Stimulated activated CD4-positive, alpha-beta T cell treated with anti-CD3 and anti-CD28 coated beads, TNF-alpha, amount 100 ng/mL, for 1 hour (primary cell): ENCODE measurements around the gene GABRR1.

ENCODE experiments used
- DNase-seq, 3 donors: peaks; one replicate each; pipeline ENCODE4 v3.0.0-alpha.2; 2020; ENCODE audit warnings: low read depth in 3 of 3, low spot score in 1 of 3

Gene GABRR1

DNA sequence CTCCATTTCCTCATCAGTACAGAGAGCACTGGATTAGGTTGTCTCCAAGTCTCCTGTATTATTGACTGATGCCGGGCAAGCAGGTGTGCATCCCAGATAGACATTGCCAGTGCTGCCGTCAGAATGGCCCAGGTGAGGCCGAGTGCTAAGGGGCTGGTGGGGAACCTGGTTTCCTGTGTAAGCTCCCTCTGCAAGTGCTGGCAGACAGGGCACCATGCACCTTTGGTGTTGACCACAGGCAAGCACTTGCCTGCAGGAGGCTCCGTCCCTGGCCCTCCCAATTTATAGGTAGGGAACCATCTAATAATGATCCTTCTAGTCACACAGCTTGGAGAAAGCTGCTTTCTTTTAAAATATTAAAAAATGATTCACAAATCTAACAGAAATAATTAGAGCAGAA lies 747 bp downstream of the GABRR1 start:
- no peak for DNase-seq

DNA sequence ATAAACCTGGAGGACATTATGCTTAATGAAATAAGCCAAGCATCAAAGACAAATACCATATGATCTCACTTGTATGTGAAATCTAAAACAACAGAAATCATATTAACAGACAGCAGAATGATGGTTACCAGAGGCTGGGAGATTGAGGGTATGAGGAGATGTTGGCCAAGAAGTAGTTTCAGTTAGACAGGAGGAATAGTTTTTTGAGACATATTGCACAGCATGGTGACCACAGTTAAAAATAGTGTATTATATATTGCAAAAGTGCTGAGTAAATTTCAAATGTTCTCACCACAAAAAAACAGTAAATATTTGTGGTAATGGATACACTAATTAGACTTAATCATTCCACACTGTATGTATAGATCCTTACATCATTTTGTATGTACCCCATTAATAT lies 1.8 kb downstream of the GABRR1 start:
- no peak for DNase-seq

DNA sequence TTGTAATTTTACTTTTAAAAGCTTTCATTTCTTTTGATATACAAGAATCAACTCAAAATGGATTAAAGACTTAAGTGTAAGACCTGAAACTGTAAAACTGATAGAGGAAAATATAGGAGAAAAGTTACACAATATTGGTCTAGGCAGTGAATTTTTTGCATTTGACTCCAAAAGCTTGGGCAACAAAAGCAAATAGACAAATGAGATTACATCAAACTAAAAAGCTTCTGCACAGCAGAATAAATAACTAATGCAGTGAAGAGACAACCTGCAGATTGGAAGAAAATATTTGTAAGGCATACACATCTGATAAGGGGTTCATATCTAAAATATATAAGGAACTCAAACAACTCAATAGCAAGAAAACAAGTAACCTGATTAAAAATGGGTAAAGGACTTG lies 3.0 kb downstream of the GABRR1 start:
- no peak for DNase-seq

DNA sequence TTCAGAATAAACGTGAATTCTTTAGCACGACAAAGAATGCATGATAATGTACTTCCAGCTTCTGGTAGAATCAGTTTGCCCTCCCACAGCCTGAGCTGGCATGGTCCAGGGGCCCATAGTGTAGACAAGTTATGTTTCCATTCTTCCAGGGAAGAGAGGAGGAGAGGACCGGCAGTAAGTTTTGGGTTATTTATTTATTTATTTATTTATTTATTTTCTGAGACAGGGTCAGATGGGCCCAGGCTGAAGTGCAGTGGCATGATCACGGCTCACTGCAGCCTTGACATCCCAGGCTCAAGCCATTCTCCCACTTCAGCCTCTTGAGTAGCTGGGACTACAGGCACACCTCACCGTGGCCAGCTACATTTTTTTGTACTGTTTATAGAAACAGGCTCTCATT lies 4.7 kb downstream of the GABRR1 start:
- no peak for DNase-seq

DNA sequence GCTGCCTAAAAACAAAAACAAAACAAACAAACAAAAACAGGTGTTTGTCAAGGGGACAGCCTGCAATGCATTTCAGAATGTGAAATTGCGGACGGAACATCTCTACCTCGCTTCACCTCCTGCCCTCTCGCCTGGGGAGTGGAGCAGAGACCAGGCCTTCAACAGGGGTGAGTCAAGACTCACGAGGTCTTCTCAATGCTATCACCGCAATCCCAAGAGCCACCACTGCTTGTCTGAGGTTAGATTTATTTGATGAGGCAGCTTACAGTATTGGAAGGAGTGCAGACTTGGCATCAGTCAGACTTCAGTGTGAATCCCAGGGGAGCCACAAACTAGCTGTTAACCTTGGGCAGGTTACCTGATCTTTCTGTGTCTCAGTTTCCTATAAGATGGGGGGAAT lies 7.7 kb downstream of the GABRR1 start:
- no peak for DNase-seq

DNA sequence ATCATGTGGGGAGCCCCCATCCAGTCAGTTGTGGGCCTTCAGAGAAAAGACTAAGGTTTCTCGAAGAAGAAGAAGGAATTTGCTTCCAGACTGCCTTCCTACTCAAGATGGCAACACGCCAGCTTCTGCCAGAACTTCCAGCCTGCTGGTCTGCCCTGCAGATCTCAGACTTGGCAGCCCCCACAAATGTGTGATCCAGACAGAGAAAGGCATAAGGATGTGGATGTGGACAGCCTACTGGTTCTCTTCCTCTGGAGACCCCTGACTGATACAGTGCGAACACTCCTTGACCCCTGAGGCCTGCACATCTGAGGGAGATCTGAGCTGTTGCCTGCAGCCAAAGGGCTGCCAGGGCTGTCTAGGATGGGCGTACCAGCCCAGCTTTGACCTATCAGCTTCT lies 8.6 kb downstream of the GABRR1 start:
- no peak for DNase-seq

DNA sequence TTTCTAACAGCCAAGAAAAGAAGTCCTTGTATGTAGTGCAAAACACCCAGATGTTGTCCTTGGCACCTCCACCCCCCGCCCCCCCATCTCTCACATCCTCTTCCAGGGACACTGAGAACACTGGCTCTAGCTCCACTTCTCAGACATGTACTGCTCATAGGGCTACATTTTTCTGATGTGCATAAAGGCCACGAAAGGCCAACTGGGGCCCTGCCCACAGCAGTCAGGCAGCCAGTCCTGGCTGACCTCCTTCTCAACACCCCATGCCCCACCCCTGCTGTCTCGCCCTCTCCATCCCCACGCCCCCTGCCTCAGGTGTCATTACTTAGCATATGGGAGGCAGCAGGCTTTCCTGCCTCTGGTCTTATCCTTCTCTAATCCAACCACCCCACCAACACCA lies 11.3 kb downstream of the GABRR1 start:
- DNase-seq = no peak

DNA sequence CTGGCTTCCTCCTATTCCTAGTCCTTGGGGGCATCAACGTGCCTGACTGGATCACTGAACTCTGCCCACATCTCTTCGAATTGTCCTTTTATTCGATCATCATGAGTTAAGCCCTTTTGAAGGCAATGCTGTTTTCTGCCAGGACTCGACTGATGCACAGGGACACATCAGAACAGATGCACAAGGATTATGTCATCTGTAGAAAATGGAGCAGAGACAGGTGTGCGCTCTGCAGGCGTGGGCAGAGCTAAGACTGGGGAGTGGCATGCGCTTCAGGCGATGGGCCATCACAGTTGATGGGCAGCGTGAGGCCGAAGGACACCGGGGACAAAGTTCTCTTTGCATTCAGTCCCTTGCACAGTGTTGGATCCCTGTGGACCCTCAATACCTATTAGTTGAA lies 13.1 kb downstream of the GABRR1 start:
- no peak for DNase-seq

DNA sequence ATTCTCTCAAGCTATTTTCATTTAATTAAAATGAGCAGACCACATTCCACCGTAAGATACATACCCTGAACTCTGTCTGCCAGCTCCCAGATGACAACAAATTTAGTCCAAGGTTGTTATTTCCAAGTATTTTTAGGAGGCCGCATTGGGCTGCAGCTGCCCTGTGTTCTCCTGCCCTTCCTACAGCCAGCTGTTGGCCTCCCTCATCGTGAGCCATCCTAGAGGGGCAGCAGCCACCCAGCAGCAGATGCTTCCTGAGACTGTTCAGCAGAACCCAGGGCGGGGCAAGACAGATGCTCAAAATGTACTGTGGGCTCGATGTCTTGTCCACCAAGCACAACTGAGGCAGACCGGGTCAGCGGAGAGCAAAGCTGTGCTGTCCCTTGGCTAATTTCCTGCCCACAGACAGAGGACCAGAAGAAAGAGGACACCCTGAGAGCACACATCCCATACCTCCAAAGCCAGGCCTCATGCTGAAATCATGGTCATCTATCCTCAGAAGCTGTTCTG lies 16.4 kb downstream of the GABRR1 start:
- no peak for DNase-seq

DNA sequence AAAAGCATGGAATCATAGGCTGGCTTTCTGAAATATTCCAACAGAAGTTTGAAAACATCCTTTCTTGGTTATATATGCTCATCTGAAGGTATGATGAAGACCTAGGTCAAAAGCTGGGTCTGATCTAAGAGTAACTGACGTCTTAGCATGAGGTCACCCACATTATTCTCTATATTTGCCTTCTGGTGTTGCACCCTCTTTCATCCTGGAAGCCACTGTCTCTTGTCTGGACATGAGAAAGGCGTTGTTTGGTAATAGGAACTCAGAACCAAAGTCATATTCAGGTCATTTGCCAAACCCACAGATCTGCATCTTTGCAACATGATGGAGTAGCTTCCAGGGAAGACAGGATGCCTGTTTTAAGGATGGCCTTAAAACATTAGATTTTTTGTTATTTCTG lies 17.6 kb downstream of the GABRR1 start:
- no peak for DNase-seq

DNA sequence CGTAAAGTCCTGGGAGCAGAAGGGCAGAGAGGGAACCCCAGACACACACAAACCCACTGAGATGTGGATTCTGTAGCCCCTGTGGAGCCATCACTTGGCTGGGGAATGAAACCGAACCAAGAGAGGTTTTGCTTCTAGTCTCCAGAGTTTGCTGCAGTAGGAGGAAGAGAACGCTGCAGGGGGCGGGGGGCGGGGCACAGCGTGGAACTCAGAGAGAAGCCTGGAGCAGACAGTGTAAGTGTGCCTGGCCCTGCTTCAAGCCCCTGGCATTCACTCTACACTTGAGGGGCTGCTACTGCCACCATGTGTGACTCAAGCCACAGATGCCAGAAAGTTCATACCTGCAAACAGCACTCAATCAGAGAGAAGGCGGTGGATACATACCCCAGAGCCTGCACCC lies 18.9 kb downstream of the GABRR1 start:
- DNase-seq = no peak

DNA sequence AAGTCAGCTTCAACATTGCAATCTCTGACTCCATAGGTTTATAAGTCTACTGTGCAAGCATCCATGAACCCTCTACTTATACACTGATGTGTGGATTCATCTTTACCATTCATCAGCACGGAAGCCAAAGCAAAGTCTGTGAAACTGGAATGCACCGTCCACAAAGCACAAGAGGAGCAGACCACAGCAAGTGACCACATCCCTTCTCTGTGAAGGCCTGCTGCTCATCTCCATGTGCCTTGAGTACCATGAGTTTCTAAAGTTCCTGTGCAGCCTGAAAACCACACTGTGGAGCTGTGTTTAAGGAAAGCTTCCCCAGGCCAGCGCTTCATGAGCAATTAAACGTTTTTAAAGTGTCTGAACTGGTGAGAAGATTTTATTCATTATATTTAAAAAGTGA lies 20.0 kb downstream of the GABRR1 start:
- no peak for DNase-seq

DNA sequence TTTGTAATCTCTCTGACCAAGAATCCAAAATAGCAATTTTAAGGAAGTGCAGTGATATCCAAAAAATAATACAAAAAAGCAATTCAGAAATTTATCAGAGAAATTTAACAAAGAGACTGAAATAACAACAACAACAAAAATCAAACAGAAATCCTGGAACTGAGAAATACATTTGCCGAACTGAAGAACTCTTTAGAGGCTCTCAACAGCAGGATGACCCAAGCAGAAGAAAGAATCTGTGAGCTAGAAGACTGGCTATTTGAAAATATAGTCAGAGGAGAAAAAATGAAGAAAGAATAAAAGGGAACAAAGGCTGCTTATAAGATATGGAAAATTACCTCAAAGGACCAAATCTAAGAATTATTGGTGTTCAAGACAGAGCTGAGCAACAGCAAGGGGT lies 22.6 kb downstream of the GABRR1 start:
- no peak for DNase-seq

DNA sequence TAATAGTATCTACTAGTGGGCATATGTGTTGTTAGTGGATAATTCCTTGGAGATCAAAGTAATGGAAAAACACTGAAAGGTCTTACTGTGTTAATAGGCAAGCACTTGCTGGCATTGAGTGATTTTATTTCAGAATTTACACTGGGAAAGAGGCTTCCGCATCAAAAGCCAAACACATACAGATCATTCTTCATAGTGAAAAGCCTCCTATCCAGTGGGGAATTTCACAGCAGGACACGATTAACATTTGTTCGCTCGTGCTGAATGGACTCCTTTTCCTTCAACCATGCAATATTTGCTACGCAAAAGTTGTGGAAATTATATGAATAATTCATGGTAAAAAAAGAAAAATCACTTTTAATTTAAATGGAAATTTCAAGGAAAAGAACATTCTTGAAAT lies 26.4 kb downstream of the GABRR1 start:
- no peak for DNase-seq

DNA sequence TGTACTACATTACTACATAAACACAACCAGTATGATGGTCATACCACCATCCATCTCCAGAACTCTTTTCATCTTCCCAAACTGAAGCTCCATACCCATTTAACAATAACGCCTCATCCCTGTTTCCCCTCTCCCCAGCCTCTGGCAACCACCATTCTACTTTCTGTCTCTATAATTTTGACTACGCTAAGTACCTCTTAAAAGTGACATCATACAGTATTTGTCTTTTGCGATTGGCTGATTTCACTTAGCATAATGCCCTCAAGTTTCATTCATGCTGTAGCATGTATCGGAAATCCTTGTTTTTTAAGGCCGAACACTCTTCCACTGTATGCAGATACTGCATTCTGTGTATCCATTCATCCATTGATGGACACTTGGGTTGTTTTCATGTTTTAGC lies 29.7 kb downstream of the GABRR1 start:
- DNase-seq = no peak

DNA sequence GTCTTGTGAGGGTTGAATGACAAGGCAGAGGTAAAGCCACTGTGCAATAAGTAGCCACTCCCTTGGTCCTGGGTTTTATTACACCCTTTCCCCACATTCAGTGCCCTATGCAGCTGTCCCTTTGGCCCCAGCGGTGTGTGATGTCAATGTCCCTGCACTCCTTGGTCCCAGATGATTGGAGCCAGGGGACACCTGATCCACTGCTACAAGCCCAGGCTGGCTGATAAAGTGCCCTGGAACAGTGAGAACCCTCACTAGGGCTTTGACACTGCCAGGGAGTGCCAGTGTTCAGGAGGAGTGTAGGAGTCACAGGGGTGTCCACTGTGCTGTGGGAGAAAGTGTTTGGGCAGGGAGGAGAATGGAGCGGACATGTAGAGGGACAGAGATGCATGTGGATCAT lies 30.4 kb downstream of the GABRR1 start:
- no peak for DNase-seq

DNA sequence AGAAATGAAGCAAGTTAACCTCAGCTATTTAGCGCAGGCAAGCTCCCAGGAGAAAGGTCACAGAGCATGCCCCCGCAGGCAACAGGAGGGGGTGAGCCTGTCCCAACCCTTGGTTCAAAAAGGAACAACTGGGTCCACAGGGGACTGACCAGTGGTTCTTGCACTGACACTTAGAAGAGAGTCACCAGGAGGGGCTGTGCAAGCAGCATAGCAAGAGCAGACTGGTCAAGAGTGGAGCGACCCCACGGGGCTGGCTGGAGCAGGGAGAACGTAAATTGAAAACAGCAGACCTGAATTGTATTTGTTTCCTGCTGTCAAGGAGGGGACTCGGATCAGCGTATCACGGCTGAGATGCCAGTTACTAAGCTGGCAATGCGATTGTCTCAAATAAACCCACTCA lies 32.8 kb downstream of the GABRR1 start:
- DNase-seq = no peak

DNA sequence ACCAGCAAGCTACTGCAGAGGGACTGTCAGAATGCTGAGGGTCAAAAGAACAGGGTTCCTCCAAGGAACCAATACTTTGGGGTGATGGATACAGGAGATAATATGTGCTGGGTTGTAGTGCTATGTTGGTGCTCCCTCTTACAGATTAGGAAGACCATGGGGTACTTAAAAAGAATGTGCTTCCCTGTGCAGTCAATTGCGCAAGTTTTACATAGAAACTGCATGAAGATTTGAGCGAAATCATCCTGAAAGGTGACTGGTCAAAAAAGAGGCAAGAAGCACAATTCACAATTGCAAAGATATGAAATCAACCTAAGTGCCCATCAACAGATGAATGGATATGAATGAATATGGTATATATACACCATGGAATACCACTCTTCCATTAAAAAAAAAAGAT lies 33.9 kb downstream of the GABRR1 start:
- DNase-seq = no peak

DNA sequence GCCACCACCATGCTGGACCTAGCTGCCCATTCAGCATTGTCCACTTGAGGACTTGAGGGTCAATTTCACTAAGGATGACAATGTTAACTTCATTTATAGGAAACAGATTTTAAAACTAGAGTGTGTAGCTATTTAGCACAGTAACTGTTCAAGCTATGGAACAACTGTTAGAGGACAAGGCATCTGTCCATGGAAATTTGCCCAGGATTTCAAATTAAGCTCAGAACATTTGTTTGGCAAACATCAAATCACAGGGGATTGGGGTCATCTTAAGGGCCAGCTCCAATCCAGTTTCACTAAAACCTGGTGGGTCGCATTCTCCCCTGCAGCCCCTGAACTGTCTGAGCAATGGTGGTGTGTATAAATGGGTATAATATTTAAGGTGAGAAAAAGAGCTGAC lies 36.2 kb downstream of the GABRR1 start:
- no peak for DNase-seq

DNA sequence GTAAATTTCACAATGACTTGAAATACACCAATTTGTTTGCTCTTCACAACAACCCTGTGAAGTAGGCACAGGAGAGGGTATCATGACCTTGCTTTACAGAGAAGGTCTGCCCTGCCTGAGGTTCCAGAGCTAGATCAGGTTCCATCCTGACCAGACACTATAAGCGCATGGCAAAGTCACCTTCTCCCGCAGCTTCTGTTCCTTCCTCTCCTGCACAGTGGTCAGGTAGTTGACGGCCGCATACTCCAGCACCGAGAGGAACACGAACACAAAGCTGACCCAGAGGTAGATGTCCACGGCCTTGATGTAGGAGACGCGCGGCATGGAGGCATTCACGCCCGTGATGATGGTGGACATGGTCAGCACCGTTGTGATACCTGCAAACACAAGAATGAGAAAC lies 37.0 kb downstream of the GABRR1 start:
- no peak for DNase-seq

DNA sequence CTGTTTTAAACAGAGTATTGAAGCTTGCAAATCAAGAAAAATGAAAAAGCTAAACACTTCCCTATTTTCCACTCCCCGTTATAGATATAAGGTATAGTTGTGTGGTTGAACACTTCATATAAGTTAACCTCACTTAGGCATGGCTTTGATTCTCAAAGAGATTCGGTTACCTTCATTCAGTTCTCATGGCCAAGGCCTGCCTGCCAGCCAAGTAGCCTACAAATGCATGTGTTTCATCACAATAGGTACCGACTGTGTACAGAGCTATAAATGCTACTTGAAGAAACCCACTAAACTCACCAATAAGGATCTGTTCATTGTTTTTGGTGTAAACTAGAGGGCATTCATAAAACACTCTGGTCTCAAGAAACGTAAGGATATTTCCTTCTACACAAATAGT lies 43.5 kb downstream of the GABRR1 start:
- no peak for DNase-seq

DNA sequence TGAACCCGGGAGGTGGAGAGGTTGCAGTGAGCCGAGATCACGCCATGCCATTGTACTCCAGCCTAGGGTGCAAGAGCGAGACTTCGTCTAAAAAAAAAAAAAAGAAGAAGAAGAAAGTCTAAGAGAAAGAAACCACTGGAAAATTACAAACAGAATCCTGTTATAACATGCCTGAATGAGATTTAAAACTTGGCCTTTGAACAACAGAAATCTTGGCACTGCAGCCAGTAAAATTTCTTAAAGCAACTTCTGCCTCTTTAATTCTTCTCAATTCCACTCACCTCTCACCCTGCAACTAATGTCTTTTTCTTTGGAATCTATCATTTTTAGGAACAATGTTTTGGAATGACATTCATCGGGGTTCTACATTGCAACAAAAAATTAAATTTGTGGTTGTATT lies 45.0 kb downstream of the GABRR1 start:
- DNase-seq = no peak

DNA sequence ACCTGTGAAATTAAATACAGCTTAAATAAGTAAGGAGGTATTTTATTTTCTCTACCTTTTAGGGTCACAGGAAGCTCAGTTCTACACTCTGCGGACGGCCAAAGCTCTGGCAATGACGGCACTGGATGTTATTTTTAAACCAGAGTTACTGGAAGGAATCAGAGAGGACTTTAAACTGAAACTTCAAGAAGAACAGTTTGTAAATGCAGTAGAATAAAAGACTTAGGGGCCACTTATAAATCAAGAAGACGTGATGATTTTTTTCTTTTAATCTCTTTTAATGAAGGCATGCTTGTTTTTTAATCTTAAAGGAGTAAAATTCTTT lies 55.1 kb downstream of the GABRR1 start:
- DNase-seq = no peak

DNA sequence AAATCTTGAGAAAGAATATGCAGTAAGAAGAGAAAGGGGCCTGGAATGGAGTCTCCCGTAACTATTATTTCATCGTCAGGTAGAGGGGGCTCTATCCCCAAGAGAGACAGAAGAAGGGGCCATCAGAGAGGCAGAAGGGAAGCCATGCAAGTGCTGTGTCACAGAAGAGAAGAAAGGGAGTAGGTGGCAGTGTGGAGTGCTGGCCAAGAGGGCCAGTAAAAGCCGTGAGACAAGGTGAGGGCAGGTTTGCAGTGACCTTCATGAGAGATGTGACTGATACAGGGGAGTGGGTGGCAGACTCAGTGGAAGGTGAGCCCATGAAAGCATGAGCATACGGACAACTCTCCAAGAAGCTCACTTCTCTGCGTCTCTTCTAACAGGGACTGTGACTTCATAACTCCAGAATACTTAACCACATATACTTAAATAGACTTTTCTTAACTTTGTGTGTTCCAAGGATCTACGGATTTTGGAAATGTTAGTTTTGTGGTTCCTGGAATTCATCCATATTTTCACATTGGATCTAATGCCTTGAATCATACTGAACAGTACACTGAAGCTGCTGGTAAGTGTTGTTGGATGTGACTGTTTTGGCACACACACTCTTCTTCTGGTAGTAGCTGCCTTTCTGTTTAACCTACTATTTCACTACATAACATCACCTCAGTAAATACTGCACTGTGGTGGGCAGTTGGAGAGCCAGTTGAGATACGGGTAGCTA lies 55.7 kb downstream of the GABRR1 start:
- no peak for DNase-seq
